K562 (cell line): ENCODE data around the gene AUNIP. TPM values are rescaled to one million over a fixed set of nuclear protein-coding genes. Genes with fewer than 3 reads are reported as not detected.

Experiments
- FOXK2 ChIP-seq, 2 experiments: fragments of 450-650 bp; IDR thresholded peaks in 1 of 2; conservative IDR thresholded peaks in 1 of 2; 2 replicates each; pipeline ENCODE4 v1.6.1; 2016; ENCODE audit warnings: low read depth in 2 of 2, mild to moderate bottlenecking in 1 of 2
- LCOR ChIP-seq: sonication (generic); formaldehyde crosslinking; IDR thresholded peaks from 2 replicates; pipeline ENCODE4 v1.8.0; 2022; ENCODE audit warnings: mild to moderate bottlenecking, missing genetic modification reagents
- NFE2L1 ChIP-seq: fragments of 450-650 bp; IDR thresholded peaks from 2 replicates; pipeline ENCODE4 v1.6.1; 2016; ENCODE audit warnings: missing genetic modification characterization, low read depth, mild to moderate bottlenecking, missing compliant biosample characterization, moderate library complexity, borderline replicate concordance
- RBM14 ChIP-seq: fragments of 200-400 bp; formaldehyde crosslinking; IDR thresholded peaks from 2 replicates; pipeline ENCODE4 v1.6.1; 2018; ENCODE audit warnings: low read depth, mild to moderate bottlenecking, low read length, moderate library complexity, borderline replicate concordance; ENCODE audit not compliant: insufficient read depth
- RBM22 ChIP-seq: fragments of 200-400 bp; formaldehyde crosslinking; IDR thresholded peaks from 2 replicates; pipeline ENCODE4 v1.6.1; 2018; ENCODE audit warnings: low read length, low read depth; ENCODE audit not compliant: poor library complexity, severe bottlenecking
- SPI1 ChIP-seq: IDR thresholded peaks from 2 replicates; pipeline ENCODE4 v1.6.1; 2011; ENCODE audit warnings: low read depth, low read length, control low read depth, borderline replicate concordance
- SRSF1 ChIP-seq: fragments of 200-400 bp; formaldehyde crosslinking; IDR thresholded peaks from 2 replicates; pipeline ENCODE4 v1.6.1; 2017; ENCODE audit warnings: mild to moderate bottlenecking, low read depth, low read length, moderate library complexity
- ZNF431 ChIP-seq: sonication (generic); formaldehyde crosslinking; IDR thresholded peaks from 2 replicates; pipeline ENCODE4 v1.8.0; 2022; ENCODE audit warnings: mild to moderate bottlenecking, missing genetic modification reagents
- polyA plus RNA-seq, 8 experiments: library from polyadenylated mRNA; depleted of rRNA in 4 of 8; stranded (reverse) in 5 of 8; unstranded in 3 of 8; fragments of >200 nt; fragmentation: Nextera tagmentation in 2 of 8; fragmentation: Illumina TruSeq in 1 of 8; extraction: Ambion mirVana in 2 of 8; extraction: Trizol in 1 of 8; gene quantifications; 2 replicates each; pipeline versions ENCODE4 v1.2.1 to v1.2.3, GENCODE V29; 2011 to 2014; ENCODE audit warnings: inconsistent platforms in 1 of 8, missing spikeins in 1 of 8
- total RNA-seq, 7 experiments: library from RNA; depleted of rRNA in 6 of 7; stranded (reverse); fragments of >200 nt in 6 of 7; fragmentation: Illumina TruSeq in 2 of 7; extraction: Trizol in 2 of 7; gene quantifications; 2 replicates each; pipeline versions ENCODE4 v1.2.1 to v1.2.3, GENCODE V29; 2011 to 2021; ENCODE audit warnings: low replicate concordance in 1 of 7
- TF ChIP-seq, protein P1 (sequence below), 2 experiments: fragments of 450-650 bp in 1 of 2; sonication (generic) in 1 of 2; formaldehyde crosslinking in 1 of 2; IDR thresholded peaks; 2 replicates each; pipeline versions ENCODE4 v1.7.1 to v1.9.0; 2016 to 2022; ENCODE audit warnings: inconsistent platforms in 1 of 2, mild to moderate bottlenecking in 1 of 2, missing genetic modification reagents in 1 of 2
- TF ChIP-seq, protein P2 (sequence below): fragments of 450-650 bp; IDR thresholded peaks from 2 replicates; pipeline ENCODE4 v1.6.1; 2014; ENCODE audit warnings: low read depth, mild to moderate bottlenecking, moderate library complexity, borderline replicate concordance
- TF ChIP-seq, protein P3 (sequence below): fragments of 450-650 bp; IDR thresholded peaks from one replicate; pipeline ENCODE4 v1.6.1; 2018; ENCODE audit warnings: mild to moderate bottlenecking, moderate library complexity; ENCODE audit not compliant: partially characterized antibody

The AUNIP gene
- total and polyA plus RNA-seq, 9 of the 15 experiments (the other 6 are each of a cell fraction or from before 2014, with no cell fraction given): 12.1 to 53.8 (median 47.1) TPM

DNA sequence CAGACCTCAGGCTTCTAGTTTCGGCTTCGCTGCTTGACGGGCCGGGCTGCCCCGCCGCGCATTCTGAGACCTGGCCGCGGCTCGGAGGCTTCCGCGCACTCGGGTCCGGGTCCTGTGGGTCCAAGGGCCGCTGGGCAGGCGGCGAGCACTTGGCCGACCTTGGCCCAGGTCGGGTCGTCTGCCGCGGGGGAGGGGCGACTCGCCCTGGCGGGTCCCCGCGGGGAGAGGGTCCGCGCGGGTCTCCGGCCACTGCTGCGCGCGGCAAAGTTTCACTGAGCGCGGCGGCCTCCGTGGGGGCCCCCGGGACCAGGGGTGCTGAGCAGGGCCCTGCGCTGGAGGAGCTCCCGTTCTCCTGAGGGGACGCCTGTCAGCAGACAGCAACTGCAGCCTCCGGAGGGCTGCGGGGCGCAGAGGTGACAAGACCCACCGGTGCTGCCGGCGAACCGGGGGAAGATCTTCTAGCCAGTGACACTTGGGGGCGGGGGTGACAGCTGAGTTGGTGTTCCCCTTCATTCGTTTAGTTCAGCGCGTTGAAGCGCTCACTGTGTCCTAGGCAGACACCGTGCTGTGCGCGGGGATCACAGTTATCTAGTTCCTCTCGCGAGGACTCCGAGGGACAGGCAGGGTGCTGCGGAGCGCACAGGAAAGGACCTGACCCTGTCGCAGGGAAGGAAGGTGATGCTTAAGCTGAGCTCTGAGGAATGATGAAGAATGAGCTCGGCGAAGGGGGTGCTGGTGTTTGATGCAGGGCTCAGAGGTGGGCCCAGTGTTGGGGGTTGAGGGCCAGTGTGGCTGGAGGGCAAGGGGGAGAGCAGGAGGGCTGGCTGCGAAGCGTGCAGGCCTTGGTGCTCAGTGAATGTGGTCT is 38.8 kb downstream of the AUNIP start (continued):
- TF ChIP-seq, protein P1, sequence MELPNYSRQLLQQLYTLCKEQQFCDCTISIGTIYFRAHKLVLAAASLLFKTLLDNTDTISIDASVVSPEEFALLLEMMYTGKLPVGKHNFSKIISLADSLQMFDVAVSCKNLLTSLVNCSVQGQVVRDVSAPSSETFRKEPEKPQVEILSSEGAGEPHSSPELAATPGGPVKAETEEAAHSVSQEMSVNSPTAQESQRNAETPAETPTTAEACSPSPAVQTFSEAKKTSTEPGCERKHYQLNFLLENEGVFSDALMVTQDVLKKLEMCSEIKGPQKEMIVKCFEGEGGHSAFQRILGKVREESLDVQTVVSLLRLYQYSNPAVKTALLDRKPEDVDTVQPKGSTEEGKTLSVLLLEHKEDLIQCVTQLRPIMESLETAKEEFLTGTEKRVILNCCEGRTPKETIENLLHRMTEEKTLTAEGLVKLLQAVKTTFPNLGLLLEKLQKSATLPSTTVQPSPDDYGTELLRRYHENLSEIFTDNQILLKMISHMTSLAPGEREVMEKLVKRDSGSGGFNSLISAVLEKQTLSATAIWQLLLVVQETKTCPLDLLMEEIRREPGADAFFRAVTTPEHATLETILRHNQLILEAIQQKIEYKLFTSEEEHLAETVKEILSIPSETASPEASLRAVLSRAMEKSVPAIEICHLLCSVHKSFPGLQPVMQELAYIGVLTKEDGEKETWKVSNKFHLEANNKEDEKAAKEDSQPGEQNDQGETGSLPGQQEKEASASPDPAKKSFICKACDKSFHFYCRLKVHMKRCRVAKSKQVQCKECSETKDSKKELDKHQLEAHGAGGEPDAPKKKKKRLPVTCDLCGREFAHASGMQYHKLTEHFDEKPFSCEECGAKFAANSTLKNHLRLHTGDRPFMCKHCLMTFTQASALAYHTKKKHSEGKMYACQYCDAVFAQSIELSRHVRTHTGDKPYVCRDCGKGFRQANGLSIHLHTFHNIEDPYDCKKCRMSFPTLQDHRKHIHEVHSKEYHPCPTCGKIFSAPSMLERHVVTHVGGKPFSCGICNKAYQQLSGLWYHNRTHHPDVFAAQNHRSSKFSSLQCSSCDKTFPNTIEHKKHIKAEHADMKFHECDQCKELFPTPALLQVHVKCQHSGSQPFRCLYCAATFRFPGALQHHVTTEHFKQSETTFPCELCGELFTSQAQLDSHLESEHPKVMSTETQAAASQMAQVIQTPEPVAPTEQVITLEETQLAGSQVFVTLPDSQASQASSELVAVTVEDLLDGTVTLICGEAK (IDR thresholded peaks at IDR 0.05): 0 out of 2 replicates have a peak, but pooled peaks have one; percentile 36
- TF ChIP-seq, protein P1 (CRISPR knock-in tag; IDR thresholded peaks at IDR 0.05): no peak
- TF ChIP-seq NFE2L1 (no peak), FOXK2 (conservative IDR thresholded peaks at IDR 0.05 in 1 of 2, IDR thresholded peaks at IDR 0.05 in 1 of 2; ENCODE audit: low read depth in 2 of 2) (no peak), RBM22 (peak; percentile 82), SRSF1 (0 out of 2 replicates have a peak, but pooled peaks have one; percentile 21), RBM14 (peak; percentile 99), LCOR (CRISPR knock-in tag) (peak; percentile 53; the same call in 1 of the 2 replicates), ZNF431 (peak; percentile 55; the same call in 1 of the 2 replicates), SPI1 (peak; percentile 67; the same call in 1 of the 2 replicates)
- TF ChIP-seq, protein P2, sequence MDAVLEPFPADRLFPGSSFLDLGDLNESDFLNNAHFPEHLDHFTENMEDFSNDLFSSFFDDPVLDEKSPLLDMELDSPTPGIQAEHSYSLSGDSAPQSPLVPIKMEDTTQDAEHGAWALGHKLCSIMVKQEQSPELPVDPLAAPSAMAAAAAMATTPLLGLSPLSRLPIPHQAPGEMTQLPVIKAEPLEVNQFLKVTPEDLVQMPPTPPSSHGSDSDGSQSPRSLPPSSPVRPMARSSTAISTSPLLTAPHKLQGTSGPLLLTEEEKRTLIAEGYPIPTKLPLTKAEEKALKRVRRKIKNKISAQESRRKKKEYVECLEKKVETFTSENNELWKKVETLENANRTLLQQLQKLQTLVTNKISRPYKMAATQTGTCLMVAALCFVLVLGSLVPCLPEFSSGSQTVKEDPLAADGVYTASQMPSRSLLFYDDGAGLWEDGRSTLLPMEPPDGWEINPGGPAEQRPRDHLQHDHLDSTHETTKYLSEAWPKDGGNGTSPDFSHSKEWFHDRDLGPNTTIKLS: no peak; the same call in 1 of the 2 replicates
- TF ChIP-seq, protein P3, sequence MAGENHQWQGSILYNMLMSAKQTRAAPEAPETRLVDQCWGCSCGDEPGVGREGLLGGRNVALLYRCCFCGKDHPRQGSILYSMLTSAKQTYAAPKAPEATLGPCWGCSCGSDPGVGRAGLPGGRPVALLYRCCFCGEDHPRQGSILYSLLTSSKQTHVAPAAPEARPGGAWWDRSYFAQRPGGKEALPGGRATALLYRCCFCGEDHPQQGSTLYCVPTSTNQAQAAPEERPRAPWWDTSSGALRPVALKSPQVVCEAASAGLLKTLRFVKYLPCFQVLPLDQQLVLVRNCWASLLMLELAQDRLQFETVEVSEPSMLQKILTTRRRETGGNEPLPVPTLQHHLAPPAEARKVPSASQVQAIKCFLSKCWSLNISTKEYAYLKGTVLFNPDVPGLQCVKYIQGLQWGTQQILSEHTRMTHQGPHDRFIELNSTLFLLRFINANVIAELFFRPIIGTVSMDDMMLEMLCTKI: no peak
